SK-N-SH (cell line): ENCODE results near the gene LSG1. TPM values are rescaled to one million over a fixed set of nuclear protein-coding genes. Genes with fewer than 3 reads are reported as not detected.

Experiments
- CTCF ChIA-PET: fragments of 300-600, 350-600 bp; formaldehyde crosslinking; extraction: SDS; loops from one replicate; lab custom pipeline; 2021; lab: Yijun Ruan, JAX
- POLR2A ChIA-PET: fragments of 350-600 bp; sonication (Branson Sonifier 250); formaldehyde crosslinking; extraction: SDS; loops from one replicate; lab custom pipeline; 2020; ENCODE audit warnings: antibody characterized with exemption, inconsistent platforms; lab: Yijun Ruan, JAX
- DNase-seq: peaks from one replicate; pipeline ENCODE4 v3.0.0; 2012
- H2AFZ ChIP-seq: fragments of 200-600 bp; sonication (generic); 2 replicates; pipeline ENCODE4 v1.8.1; 2016; ENCODE audit warnings: antibody characterized with exemption, mild to moderate bottlenecking, low read depth
- H3F3A ChIP-seq: fragments of 200-600 bp; sonication (generic); replicated peaks from 2 replicates; pipeline ENCODE3; 2016; ENCODE audit warnings: antibody characterized with exemption, mild to moderate bottlenecking; ENCODE audit not compliant: insufficient read depth
- H3K27ac ChIP-seq, 2 experiments: fragments of 200-500 bp in 1 of 2; fragments of 200-600 bp in 1 of 2; sonication (Bioruptor generic) in 1 of 2; sonication (generic), shearing (Covaris generic) in 1 of 2; 2 replicates each; pipeline versions ENCODE4 v1.5.1 to v1.6.1; 2014 to 2016; ENCODE audit warnings: low read depth in 2 of 2, inconsistent platforms in 1 of 2, low read length in 1 of 2, mild to moderate bottlenecking in 1 of 2, mixed read lengths in 1 of 2
- H3K27me3 ChIP-seq: fragments of 200-600 bp; sonication (generic), shearing (Covaris generic); 2 replicates; pipeline ENCODE4 v1.6.1; 2016; ENCODE audit warnings: mixed run types; ENCODE audit not compliant: insufficient read depth
- H3K36me3 ChIP-seq, 2 experiments: fragments of 200-500 bp in 1 of 2; fragments of 200-600 bp in 1 of 2; sonication (Bioruptor generic) in 1 of 2; sonication (generic) in 1 of 2; replicated peaks in 1 of 2; 2 replicates each; pipeline versions ENCODE3 to v1.5.1; 2014 to 2016; ENCODE audit warnings: low read length in 1 of 2, mild to moderate bottlenecking in 1 of 2; ENCODE audit not compliant: insufficient read depth in 2 of 2, control insufficient read depth in 1 of 2
- H3K4me1 ChIP-seq, 2 experiments: fragments of 200-500 bp in 1 of 2; fragments of 200-600 bp in 1 of 2; sonication (Bioruptor generic) in 1 of 2; sonication (generic), shearing (Covaris generic) in 1 of 2; 2 replicates each; pipeline versions ENCODE4 v1.5.1 to v1.6.1; 2014 to 2016; ENCODE audit warnings: low read depth in 1 of 2, low read length in 1 of 2, mixed run types in 1 of 2; ENCODE audit not compliant: insufficient read depth in 2 of 2, control insufficient read depth in 1 of 2
- H3K4me2 ChIP-seq: fragments of 200-600 bp; sonication (generic), shearing (Covaris generic); 2 replicates; pipeline ENCODE4 v1.6.1; 2017; ENCODE audit warnings: mixed run types
- H3K4me3 ChIP-seq, 2 experiments: fragments of 200-500 bp in 1 of 2; fragments of 200-600 bp in 1 of 2; sonication (Bioruptor generic) in 1 of 2; sonication (generic), shearing (Covaris generic) in 1 of 2; 2 replicates each; pipeline versions ENCODE4 v1.5.1 to v1.8.1; 2014 to 2016; ENCODE audit warnings: low read depth in 2 of 2, inconsistent platforms in 1 of 2, low read length in 1 of 2, mild to moderate bottlenecking in 1 of 2, mixed read lengths in 1 of 2, moderate library complexity in 1 of 2
- H3K79me2 ChIP-seq: fragments of 200-600 bp; sonication (generic); 2 replicates; pipeline ENCODE4 v1.8.1; 2017; ENCODE audit warnings: mild to moderate bottlenecking; ENCODE audit not compliant: insufficient read depth
- H3K9ac ChIP-seq: fragments of 200-600 bp; sonication (generic); 2 replicates; pipeline ENCODE4 v1.6.1; 2017; ENCODE audit warnings: mixed run types
- H3K9me2 ChIP-seq: fragments of 200-600 bp; sonication (generic); 2 replicates; pipeline ENCODE4 v1.6.1; 2017; ENCODE audit warnings: mixed run types
- H3K9me3 ChIP-seq: fragments of 200-600 bp; sonication (generic); 2 replicates; pipeline ENCODE4 v1.6.1; 2017; ENCODE audit warnings: mixed run types, mild to moderate bottlenecking, moderate library complexity
- H4K20me1 ChIP-seq: fragments of 200-600 bp; sonication (generic); 2 replicates; pipeline ENCODE4 v1.6.1; 2017; ENCODE audit warnings: mild to moderate bottlenecking, mixed run types; ENCODE audit not compliant: insufficient read depth
- CHD2 ChIP-seq: fragments of 150-350 bp; IDR thresholded peaks from 2 replicates; pipeline ENCODE4 v1.6.1; 2018; ENCODE audit warnings: low read length; ENCODE audit not compliant: partially characterized antibody
- CTCF ChIP-seq: fragments of 200-600 bp; sonication (generic); IDR thresholded peaks from 2 replicates; pipeline ENCODE4 v1.6.1; 2017; ENCODE audit warnings: antibody characterized with exemption, mild to moderate bottlenecking, moderate library complexity
- FOXM1 ChIP-seq: IDR thresholded peaks from 2 replicates; pipeline ENCODE4 v1.4.0; 2012; ENCODE audit warnings: low read depth, mild to moderate bottlenecking
- GATA2 ChIP-seq: sonication (generic); formaldehyde crosslinking; IDR thresholded peaks from 2 replicates; pipeline ENCODE4 v1.5.0; 2020; ENCODE audit warnings: mild to moderate bottlenecking, missing genetic modification reagents
- JUND ChIP-seq: IDR thresholded peaks from 2 replicates; pipeline ENCODE4 v1.4.0; 2012
- MAX ChIP-seq: IDR thresholded peaks from 2 replicates; pipeline ENCODE4 v1.4.0; 2012; ENCODE audit warnings: low read depth
- MXI1 ChIP-seq: IDR thresholded peaks from 2 replicates; pipeline ENCODE4 v1.6.1; 2012; ENCODE audit warnings: mild to moderate bottlenecking, low read depth, low read length, improper control_type of control experiment
- NRF1 ChIP-seq: IDR thresholded peaks from 2 replicates; pipeline ENCODE4 v1.6.1; 2012; ENCODE audit warnings: low read depth, mild to moderate bottlenecking, low read length
- POLR2AphosphoS5 ChIP-seq: IDR thresholded peaks from 2 replicates; pipeline ENCODE4 v1.6.1; 2012; ENCODE audit warnings: low read depth, low read length
- RAD21 ChIP-seq: IDR thresholded peaks from 2 replicates; pipeline ENCODE4 v1.6.1; 2012; ENCODE audit warnings: mild to moderate bottlenecking, low read length
- RCOR1 ChIP-seq: fragments of 150-350 bp; IDR thresholded peaks from 2 replicates; pipeline ENCODE4 v1.6.1; 2017; ENCODE audit warnings: antibody characterized with exemption, low read length
- REST ChIP-seq: IDR thresholded peaks from 2 replicates; pipeline ENCODE4 v1.6.1; 2012; ENCODE audit warnings: mild to moderate bottlenecking, low read depth, low read length, moderate library complexity
- RFX5 ChIP-seq: IDR thresholded peaks from 2 replicates; pipeline ENCODE4 v1.6.1; 2012; ENCODE audit warnings: mild to moderate bottlenecking, improper control_type of control experiment, low read length
- TEAD4 ChIP-seq: IDR thresholded peaks from 2 replicates; pipeline ENCODE4 v1.4.0; 2012; ENCODE audit warnings: mild to moderate bottlenecking, borderline replicate concordance; ENCODE audit not compliant: insufficient read depth
- USF2 ChIP-seq: fragments of 150-350 bp; IDR thresholded peaks from 2 replicates; pipeline ENCODE4 v1.6.1; 2017; ENCODE audit warnings: antibody characterized with exemption, low read length, low read depth, borderline replicate concordance
- YY1 ChIP-seq: IDR thresholded peaks from 2 replicates; pipeline ENCODE4 v1.4.0; 2012; ENCODE audit warnings: low read depth, mild to moderate bottlenecking
- WGBS: methylation state at CpG from one replicate; pipeline ENCODE4 v1.1.6; 2017; ENCODE audit warnings: low lambda C conversion rate; 5-methylcytosine and 5-hydroxymethylcytosine counted together
- polyA plus RNA-seq, 3 experiments: library from polyadenylated mRNA; depleted of rRNA; stranded (reverse); fragments of >200 nt; gene quantifications; 2 replicates each; pipeline ENCODE4 v1.2.3, GENCODE V29; 2012

Gene LSG1
- polyA plus RNA-seq, 1 of the 3 experiments (the other 2 are of a cell fraction) = 35.1 TPM

- TF ChIP-seq USF2 (no peak), TEAD4 (no peak), NRF1 (no peak)
Measured at GRCh38 chr3:194638991-194639605, 32.9 kb downstream of the LSG1 start (continued).

GRCh38 chr3:194637541-194638400 lies 34.2 kb downstream of the LSG1 start:
- ChIA-PET CTCF (interaction anchor here (1.2 to 1.8 kb wide), 2 partner anchors 11 to 45 kb away, joined by 3 to 7 read pairs; no protein-coding TSS in a partner anchor), POLR2A (no interaction called here)

More at GRCh38 chr3:194637541-194638400, 34.2 kb downstream of the LSG1 start:
- no peak overlapping the region for H3K9ac ChIP-seq
- no peaks in the 10 kb centered on the region for H3K9me2 ChIP-seq
- peaks cover 39% of the 10 kb centered on the region for H3F3A ChIP-seq
- no peak for TF ChIP-seq JUND
- TF ChIP-seq GATA2 = no peak
- TF ChIP-seq TEAD4 = no peak
- no peak for TF ChIP-seq POLR2AphosphoS5
- TF ChIP-seq CTCF = no peak
- TF ChIP-seq RFX5 = no peak
- no peak for TF ChIP-seq MXI1
- TF ChIP-seq MAX = no peak
- TF ChIP-seq REST = no peak
- TF ChIP-seq NRF1 = no peak
- TF ChIP-seq RAD21 = no peak
- no peak for TF ChIP-seq CHD2
- TF ChIP-seq RCOR1 = no peak
- TF ChIP-seq FOXM1 = no peak
- TF ChIP-seq YY1 = no peak
- TF ChIP-seq, all 33 proteins: peak for 0
- H3K36me3 ChIP-seq = peaks cover 16 to 17% of the 10 kb centered on the region in 2 experiments
- no peak overlapping the region for H2AFZ ChIP-seq
- DNase-seq = no peak
- no peak overlapping the region for H3K4me3 ChIP-seq
- no peak overlapping the region for H3K4me2 ChIP-seq
- no peaks in the 10 kb centered on the region for H3K9me3 ChIP-seq
- peaks cover 8% of the 10 kb centered on the region for H3K79me2 ChIP-seq
- H3K27ac ChIP-seq = no peak overlapping the region
- H3K27me3 ChIP-seq = no peaks in the 10 kb centered on the region
- H3K4me1 ChIP-seq = peaks cover 0 to 8% of the 10 kb centered on the region in 2 experiments; a peak in 2 of 4 replicates
- no peaks in the 10 kb centered on the region for H4K20me1 ChIP-seq
- WGBS = 91% methylated on average over 19 of the region's 22 CpGs
